ENCODE results near the gene FGF9.

GRCh38 chr13:21641629-21642028 lies 29.2 kb upstream of the FGF9 start:
- TF ChIP-seq OSR1 (CRISPR knock-in tag; IDR thresholded peaks at IDR 0.05) (no peak), PPARA (CRISPR knock-in tag; IDR thresholded peaks at IDR 0.05; ENCODE audit: borderline replicate concordance) (no peak), RARB (CRISPR knock-in tag; IDR thresholded peaks at IDR 0.05) (no peak), ARNTL (CRISPR knock-in tag; IDR thresholded peaks at IDR 0.05; ENCODE audit: borderline replicate concordance, low read depth) (no peak), PATZ1 (CRISPR knock-in tag; IDR thresholded peaks at IDR 0.05; ENCODE audit: borderline replicate concordance) (no peak), ESRRG (CRISPR knock-in tag; IDR thresholded peaks at IDR 0.05) (no peak), ZNF8 (CRISPR knock-in tag; IDR thresholded peaks at IDR 0.05) (no peak), TCF4 (CRISPR knock-in tag; IDR thresholded peaks at IDR 0.05; ENCODE audit: borderline replicate concordance) (no peak), GLIS3 (CRISPR knock-in tag; IDR thresholded peaks at IDR 0.05) (no peak), BACH2 (CRISPR knock-in tag; IDR thresholded peaks at IDR 0.05; ENCODE audit: borderline replicate concordance) (no peak), ZFP30 (CRISPR knock-in tag; IDR thresholded peaks at IDR 0.05) (no peak), ISL1 (CRISPR knock-in tag; IDR thresholded peaks at IDR 0.05) (no peak)
